Measurements from ENCODE around the gene MEX3C.

The MEX3C gene

GRCh38 chr18:51153659-51154371, 43.7 kb downstream of the MEX3C start:
- DNase-seq, result no peak

GRCh38 chr18:51151568-51152511, 45.6 kb downstream of the MEX3C start:
- DNase-seq, result no peak

- no peak for DNase-seq
Observed at GRCh38 chr18:51151185-51151567, 46.3 kb downstream of the MEX3C start.

GRCh38 chr18:51150113-51150700, 47.3 kb downstream of the MEX3C start:
- DNase-seq, result no peak

GRCh38 chr18:51149670-51150069, 47.8 kb downstream of the MEX3C start:
- no peak for DNase-seq

GRCh38 chr18:51146909-51147308, 50.6 kb downstream of the MEX3C start:
- no peak for DNase-seq

- DNase-seq, result no peak
Observed at GRCh38 chr18:51138936-51139335, 58.5 kb downstream of the MEX3C start.

- DNase-seq, result no peak
Observed at GRCh38 chr18:51137891-51138290, 59.6 kb downstream of the MEX3C start.

- no peak for DNase-seq
Observed at GRCh38 chr18:51137026-51137729, 60.3 kb downstream of the MEX3C start.

- DNase-seq, result no peak
Observed at GRCh38 chr18:51135795-51136194, 61.7 kb downstream of the MEX3C start.

- DNase-seq, result no peak
Observed at GRCh38 chr18:51135364-51135763, 62.1 kb downstream of the MEX3C start.

GRCh38 chr18:51134721-51135120, 62.8 kb downstream of the MEX3C start:
- no peak for DNase-seq

GRCh38 chr18:51133580-51134160, 63.8 kb downstream of the MEX3C start:
- no peak for DNase-seq

GRCh38 chr18:51132256-51132935, 65.1 kb downstream of the MEX3C start:
- no peak for DNase-seq

- no peak for DNase-seq
Observed at GRCh38 chr18:51128533-51128932, 68.9 kb downstream of the MEX3C start.

- DNase-seq, result no peak
Observed at GRCh38 chr18:51127664-51128063, 69.8 kb downstream of the MEX3C start.

- DNase-seq, result no peak
Observed at GRCh38 chr18:51125976-51126375, 71.5 kb downstream of the MEX3C start.

Data from NCI-H524 (cell line).